H1 (cell line): ENCODE results near the gene PBX3.

Experiments
- CTCF ChIP-seq, 3 experiments: IDR thresholded peaks; 1 replicate in 2 of 3; 2 replicates in 1 of 3; pipeline versions ENCODE4 v1.5.1 to v1.6.1; 2011; ENCODE audit warnings: low read length in 3 of 3, mild to moderate bottlenecking in 3 of 3, inconsistent platforms in 2 of 3, low read depth in 1 of 3, moderate library complexity in 1 of 3; ENCODE audit not compliant: insufficient read depth in 1 of 3; ENCODE audit errors: control extremely low read depth in 1 of 3
- POLR2A ChIP-seq, 2 experiments: IDR thresholded peaks; 1 replicate in 1 of 2; 2 replicates in 1 of 2; pipeline ENCODE4 v1.6.1; 2011; ENCODE audit warnings: low read depth in 2 of 2, low read length in 2 of 2, mild to moderate bottlenecking in 2 of 2; ENCODE audit errors: control extremely low read depth in 1 of 2
- POLR2AphosphoS5 ChIP-seq: IDR thresholded peaks from 2 replicates; pipeline ENCODE4 v1.6.1; 2011; ENCODE audit warnings: low read depth, low read length

GRCh38 chr9:125902214-125902613, 155.0 kb downstream of the PBX3 start:
- TF ChIP-seq POLR2A (IDR thresholded peaks at IDR 0.05; ENCODE audit: control extremely low read depth in 1 of 2, low read depth in 2 of 2, low read length in 2 of 2) (no peak), POLR2AphosphoS5 (no peak), CTCF (IDR thresholded peaks at IDR 0.05; ENCODE audit: control extremely low read depth in 1 of 3, insufficient read depth in 1 of 3, low read depth in 1 of 3, low read length in 3 of 3) (no peak)
